G401 (cell line): ENCODE data around the gene MTA1. TPM values are rescaled to one million over a fixed set of nuclear protein-coding genes. Genes with fewer than 3 reads are reported as not detected.

Experiments
- DNase-seq: peaks from one replicate; pipeline ENCODE4 v3.0.0-alpha.2; 2015; ENCODE audit warnings: low spot score
- in situ Hi-C: cut with HindIII; loops from 2 replicates; pipeline ENCODE4 v1.10.0; 2016; ENCODE audit warnings: low sequenced_read_pairs, mixed read lengths
- total RNA-seq: library from RNA; depleted of rRNA; stranded (reverse); fragments of >200 nt; shearing (Covaris generic); gene quantifications from 2 replicates; pipeline ENCODE4 v1.2.3, GENCODE V29; 2014

Gene MTA1
- total RNA-seq, 1 experiment from 2014 or later, result 55.1 TPM

- DNase-seq, result no peak
These were observed 710 bp downstream of the MTA1 start for GRCh38 chr14:105420101-105420973.

GRCh38 chr14:105420974-105421674 is 1.5 kb downstream of the MTA1 start:
- in situ Hi-C loops, result no loop called here
- DNase-seq, result peak; percentile 7

More at GRCh38 chr14:105420101-105420973, 710 bp downstream of the MTA1 start:
- in situ Hi-C loops, result no loop called here

DNA sequence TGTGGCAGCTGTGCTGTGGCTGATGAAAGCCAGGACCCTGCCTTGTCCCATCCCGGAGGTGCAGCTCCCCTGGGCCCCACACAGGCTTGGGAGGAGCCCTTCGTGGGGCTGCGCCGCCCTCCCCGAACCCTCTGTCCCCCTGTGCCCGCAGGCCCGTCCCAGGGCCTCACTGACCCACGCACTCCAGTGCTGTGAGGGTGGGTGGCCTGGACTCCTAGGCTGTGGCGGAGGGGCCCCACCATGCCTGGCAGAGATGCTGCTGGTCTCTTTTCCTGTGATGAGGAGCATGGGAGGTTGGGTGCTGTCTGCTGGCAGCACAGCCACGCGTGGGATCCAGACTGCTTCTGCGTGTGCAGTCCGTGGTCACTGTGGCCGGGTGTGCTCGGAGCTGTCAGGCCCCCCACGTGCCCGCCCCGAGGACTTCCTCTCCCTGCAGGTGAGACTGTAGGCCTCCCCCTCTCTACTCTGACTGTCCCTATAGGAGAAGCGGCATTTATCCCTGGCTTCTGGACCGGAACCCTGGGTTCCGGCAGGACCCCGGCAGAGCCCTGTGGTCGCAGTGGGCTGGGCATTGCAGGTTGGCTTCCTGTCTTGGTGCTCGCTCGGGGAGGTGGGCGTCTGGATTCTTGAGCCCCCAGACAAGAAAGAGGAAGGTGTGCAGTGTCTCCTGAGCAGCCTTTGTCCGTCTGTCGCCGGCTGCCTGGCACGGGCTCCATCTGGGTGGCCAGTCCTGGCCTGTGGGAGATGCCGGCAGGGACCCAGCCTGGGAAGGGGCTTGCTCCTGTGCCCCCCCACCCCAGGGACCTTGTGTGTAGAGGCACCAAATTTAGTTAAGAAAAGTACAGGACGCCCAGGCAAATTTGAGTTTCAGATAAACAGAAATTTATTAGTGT is 2.3 kb downstream of the MTA1 start:
- DNase-seq, result peak; percentile 19
- in situ Hi-C loops, result no loop called here

DNA sequence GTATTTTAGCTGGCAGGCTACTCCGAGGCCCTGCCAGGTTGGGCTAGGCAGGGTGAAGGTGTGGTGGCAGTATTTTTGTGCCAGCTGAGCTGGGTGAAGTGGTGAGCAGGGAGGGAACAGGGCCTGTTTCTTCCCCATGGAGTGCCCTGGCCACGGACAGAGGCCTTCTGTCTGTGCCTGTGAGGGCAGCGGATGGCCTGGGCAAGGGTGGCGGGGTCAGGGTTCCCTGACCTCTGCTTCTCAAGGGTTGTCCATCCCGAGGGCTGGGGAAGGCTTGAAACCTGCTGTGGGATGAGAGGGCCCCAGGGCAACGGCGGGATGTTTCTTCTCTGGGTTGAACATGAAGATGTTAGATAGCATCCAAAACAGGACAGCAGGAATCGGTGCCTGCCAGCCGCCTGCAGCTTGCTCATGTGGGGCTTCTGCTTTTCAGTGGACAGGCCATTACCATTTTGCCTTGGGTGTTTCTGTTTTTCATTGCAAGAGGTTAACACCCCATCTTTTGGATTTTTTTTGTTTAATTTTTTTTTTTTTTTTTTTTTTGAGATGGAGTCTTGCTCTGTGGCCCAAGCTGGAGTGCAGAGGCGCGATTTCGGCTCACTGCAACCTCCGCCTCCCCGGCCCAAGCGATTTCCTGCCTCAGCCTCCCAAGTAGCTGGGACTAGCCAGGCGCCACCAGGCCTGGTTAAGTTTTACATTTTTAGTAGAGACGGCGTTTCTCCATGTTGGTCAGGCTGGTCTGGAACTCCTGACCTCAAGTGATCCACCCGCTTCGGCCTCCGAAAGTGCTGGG is 3.3 kb downstream of the MTA1 start:
- in situ Hi-C loops, result no loop called here
- peak; percentile 49 for DNase-seq

DNA sequence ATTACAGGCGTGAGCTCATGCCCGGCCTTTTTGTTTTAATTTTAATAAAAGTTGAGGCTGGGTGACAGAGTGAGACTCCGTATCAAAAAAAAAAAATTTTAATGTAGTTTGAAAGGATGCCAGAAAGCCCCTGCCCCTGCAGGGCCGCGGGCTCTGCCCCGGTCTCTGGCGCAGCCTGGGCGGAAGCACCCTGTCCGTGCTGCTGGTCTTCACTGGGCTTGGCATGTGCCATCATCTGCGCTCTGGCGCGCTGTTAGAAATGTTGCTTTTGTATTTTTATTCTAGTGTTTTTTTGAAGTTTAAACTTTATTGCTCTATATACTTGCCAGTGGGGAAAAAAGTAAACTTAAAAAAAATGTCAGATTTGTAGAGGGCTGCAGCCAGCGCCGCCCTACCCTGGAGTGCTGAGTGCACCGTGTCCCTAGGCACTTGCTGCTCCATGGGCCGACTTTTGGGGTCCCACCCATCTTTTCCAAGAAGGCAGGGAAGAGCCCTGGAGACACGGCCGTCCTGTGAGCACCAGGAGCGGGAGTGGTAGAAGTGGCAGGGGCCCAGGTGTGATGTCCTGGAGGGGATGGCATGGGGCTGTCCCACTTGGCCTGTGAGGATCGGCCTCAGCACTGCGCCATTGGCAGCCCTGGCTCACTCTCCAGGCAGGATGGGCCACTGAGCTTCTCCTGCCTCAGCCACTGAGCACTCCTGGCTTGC is 4.0 kb downstream of the MTA1 start:
- DNase-seq, result no peak

GRCh38 chr14:105424861-105425260 is 5.2 kb downstream of the MTA1 start:
- in situ Hi-C loops, result no loop called here
- no peak for DNase-seq

More for the DNA sequence above, 4.0 kb downstream of the MTA1 start:
- in situ Hi-C loops, result no loop called here

DNA sequence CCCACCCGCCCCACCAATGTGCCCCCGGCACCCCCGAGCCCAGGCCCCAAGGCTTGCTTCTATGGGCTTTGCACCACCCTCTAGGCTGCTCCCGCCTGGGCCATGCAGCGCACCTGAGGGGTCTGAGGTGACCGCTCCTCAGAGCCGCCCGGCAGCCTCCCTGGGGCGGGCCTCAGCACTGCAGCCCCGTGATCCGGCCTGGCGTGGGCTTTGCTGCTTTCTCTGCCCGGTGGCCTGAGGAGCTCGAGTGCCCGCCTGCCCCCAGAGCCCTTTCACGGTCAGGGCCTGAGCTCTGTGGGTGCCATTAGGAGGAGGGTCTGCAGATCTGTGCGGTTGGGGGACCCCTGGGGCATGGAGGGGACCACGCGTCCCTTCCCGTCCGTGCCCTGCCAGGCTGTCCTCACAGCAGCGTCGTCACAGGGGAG is 6.2 kb downstream of the MTA1 start:
- in situ Hi-C loops, result no loop called here
- no peak for DNase-seq

- in situ Hi-C loops, result no loop called here
- DNase-seq, result no peak
These were observed 6.9 kb downstream of the MTA1 start for GRCh38 chr14:105426416-105427130.

DNA sequence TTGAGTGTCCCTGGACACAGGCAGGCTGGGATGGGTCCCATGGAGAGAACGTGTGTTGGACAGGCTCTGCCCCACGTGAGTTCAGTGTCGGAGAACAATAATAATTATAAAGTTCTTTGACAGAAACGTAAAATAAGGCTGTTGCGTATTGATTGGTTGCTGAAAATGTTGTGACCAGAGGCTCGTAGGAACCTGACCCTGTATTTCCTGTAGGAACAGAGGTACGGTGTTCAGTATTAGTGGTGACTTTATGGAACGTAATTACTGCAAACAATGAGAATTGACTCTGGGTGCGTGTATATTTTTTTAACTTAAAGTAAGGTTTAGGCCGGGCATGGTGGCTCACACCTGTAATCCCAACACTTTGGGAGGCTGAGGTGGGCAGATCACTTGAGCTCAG is 7.8 kb downstream of the MTA1 start:
- no peak for DNase-seq
- in situ Hi-C loops, result no loop called here

- DNase-seq, result no peak
- in situ Hi-C loops, result no loop called here
These were observed 8.4 kb downstream of the MTA1 start for GRCh38 chr14:105427936-105428485.

DNA sequence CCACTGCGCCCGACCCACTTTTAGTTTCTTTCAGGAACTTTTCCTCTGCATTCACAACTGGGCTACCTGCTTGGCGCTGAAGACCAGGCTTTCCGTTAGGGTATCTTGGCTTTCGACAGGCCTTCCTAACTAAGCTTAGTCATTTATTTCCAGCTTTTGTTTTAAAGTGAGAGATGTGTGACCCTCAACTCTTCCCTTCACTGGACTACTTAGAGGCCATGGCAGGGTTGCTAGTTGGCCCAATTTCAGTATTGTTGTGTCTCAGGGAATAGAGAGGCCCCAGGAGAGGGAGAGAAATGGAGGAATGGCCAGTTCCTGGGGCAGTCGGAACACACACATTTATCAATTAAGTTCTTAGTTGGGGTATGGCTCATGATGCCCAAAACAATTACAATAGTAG is 10.4 kb downstream of the MTA1 start:
- no peak for DNase-seq
- in situ Hi-C loops, result no loop called here

- DNase-seq, result no peak
- in situ Hi-C loops, result no loop called here
These were observed 10.9 kb downstream of the MTA1 start for GRCh38 chr14:105430565-105430964.

DNA sequence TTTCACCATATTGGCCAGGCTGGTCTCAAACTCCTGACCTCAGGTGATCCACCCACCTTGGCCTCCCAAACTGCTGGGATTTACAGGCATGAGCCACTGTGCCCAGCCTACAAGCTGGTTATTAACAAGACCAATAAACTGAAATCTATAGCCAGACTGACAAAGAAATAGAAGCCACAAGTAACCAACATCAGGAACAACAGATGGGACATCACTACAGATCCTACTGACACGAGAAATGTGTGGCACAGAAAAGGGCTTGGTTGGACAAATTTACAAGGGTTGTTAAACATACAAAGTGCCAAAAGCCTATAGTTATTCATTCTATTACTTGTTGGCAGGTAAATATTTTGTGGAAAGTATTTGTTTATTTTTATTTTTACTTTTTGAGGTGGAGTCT is 11.6 kb downstream of the MTA1 start:
- DNase-seq, result no peak
- in situ Hi-C loops, result no loop called here

- no peak for DNase-seq
- in situ Hi-C loops, result no loop called here
These were observed 13.0 kb downstream of the MTA1 start for GRCh38 chr14:105432657-105433056.

DNA sequence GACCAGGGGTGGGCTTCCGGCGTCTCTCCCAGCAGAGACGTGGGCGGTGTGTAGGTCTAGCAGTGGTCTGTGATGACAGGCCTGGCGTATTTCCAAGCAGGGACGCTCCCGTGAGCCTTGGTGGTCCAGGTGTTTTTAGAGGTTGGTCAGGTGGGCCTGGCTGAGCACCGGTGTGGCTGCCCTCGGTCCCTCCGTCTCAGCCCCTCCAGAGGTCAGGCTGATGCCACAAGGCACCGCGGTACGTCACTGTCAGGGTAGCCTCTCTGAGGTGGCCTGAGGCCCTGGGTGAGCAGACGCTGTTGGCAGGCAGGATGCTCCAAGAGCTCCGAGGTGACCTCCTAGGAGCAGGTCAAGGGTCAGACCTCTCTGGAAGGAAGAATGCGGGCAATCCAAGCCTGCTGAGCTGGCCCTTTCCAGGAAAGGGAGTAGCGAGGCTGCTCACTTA is 13.6 kb downstream of the MTA1 start:
- in situ Hi-C loops, result no loop called here
- DNase-seq, result no peak

DNA sequence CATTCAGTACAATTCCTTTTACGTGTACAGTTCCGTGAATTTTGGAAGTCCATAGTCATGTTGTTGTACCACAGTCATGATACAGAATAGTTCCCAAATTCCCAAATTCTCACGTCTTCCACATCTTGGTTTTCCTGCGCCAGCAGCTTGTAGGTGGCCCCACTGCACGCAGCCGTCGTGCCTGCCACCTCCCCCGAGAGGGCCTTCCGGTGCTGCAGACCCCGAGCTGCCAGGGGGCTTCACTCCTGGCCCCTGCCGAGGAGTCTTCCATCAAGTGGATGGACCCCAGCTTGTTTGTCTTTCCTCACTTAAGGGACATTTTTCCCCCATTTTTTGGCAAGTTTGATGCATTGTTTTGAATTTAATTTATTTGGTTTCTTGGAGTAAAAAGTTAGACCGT is 16.8 kb downstream of the MTA1 start:
- in situ Hi-C loops, result no loop called here
- no peak for DNase-seq
